Activated T-helper 1 cell treated with anti-CD3 and anti-CD28 coated beads, Interleukin-2, amount 50 U/mL, for 16 hours (primary cell): Measurements from ENCODE around the gene TSEN34.
A peak's percentile ranks its signal among the peaks of the same experiment; 100 is the strongest.
"Not testable (repeated sequence)": the region's sequence is repeated elsewhere in the genome, so short reads cannot be mapped to it uniquely, and the experiment has no call there.

Experiments used
- DNase-seq, 2 donors: peaks; one replicate each; pipeline ENCODE4 v3.0.0-alpha.2; 2020; ENCODE audit warnings: low read depth in 1 of 2, low spot score in 1 of 2

Gene TSEN34

GRCh38 chr19:54160182-54160811 is 30.8 kb upstream of the TSEN34 start:
- DNase-seq = no peak

GRCh38 chr19:54160854-54161253 is 30.3 kb upstream of the TSEN34 start:
- no peak for DNase-seq

GRCh38 chr19:54162241-54162805 is 28.8 kb upstream of the TSEN34 start:
- peak; percentile 43 to 63 for DNase-seq

- DNase-seq = no peak
Observed at GRCh38 chr19:54162884-54163283, 28.2 kb upstream of the TSEN34 start.

- peak in 1 of 2 donors; percentile 24 for DNase-seq
Observed at GRCh38 chr19:54164369-54165068, 26.6 kb upstream of the TSEN34 start.

GRCh38 chr19:54165222-54165621 is 25.9 kb upstream of the TSEN34 start:
- no peak for DNase-seq

GRCh38 chr19:54168174-54168917 is 22.8 kb upstream of the TSEN34 start:
- peak; percentile 80 to 94 for DNase-seq

GRCh38 chr19:54169149-54169740 is 21.9 kb upstream of the TSEN34 start:
- no peak for DNase-seq

GRCh38 chr19:54171736-54172431 is 19.2 kb upstream of the TSEN34 start:
- DNase-seq = not testable (repeated sequence)

- DNase-seq = no peak
Observed at GRCh38 chr19:54172471-54173358, 18.4 kb upstream of the TSEN34 start, which contains the start of gene TMC4. Gene TMC4 (minus strand): TSS chr19:54173160. CDS start chr19:54173117, 43 bp downstream.

GRCh38 chr19:54173359-54173699 is 17.8 kb upstream of the TSEN34 start:
- no peak for DNase-seq

GRCh38 chr19:54173951-54174834 is 16.9 kb upstream of the TSEN34 start:
- no peak for DNase-seq

- no peak for DNase-seq
Observed at GRCh38 chr19:54178581-54179261, 12.4 kb upstream of the TSEN34 start.

- no peak for DNase-seq
Observed at GRCh38 chr19:54179262-54179852, 11.8 kb upstream of the TSEN34 start.

- no peak for DNase-seq
Observed at GRCh38 chr19:54179921-54180461, 11.1 kb upstream of the TSEN34 start.

GRCh38 chr19:54180691-54181091 is 10.4 kb upstream of the TSEN34 start:
- DNase-seq = no peak

- not testable (repeated sequence) for DNase-seq
Observed at GRCh38 chr19:54181894-54182293, 9.2 kb upstream of the TSEN34 start.

- DNase-seq = no peak
Observed at GRCh38 chr19:54183431-54183830, 7.7 kb upstream of the TSEN34 start.
